HG02840 (cell line): ENCODE results near the gene SNIP1.
"Not testable (repeated sequence)": the region's sequence is repeated elsewhere in the genome, so short reads cannot be mapped to it uniquely, and the experiment has no call there.

ENCODE experiments used
- ATAC-seq: cut with Tn5 transposase; IDR thresholded peaks from one replicate; pipeline ENCODE4 v1.9.1; 2021; ENCODE audit warnings: mild to moderate bottlenecking, moderate library complexity, moderate number of reproducible peaks; ENCODE audit not compliant: unreplicated experiment, low FRiP score

Gene SNIP1

GRCh38 chr1:37559957-37560379, 5.9 kb upstream of the SNIP1 start:
- ATAC-seq = not testable (repeated sequence)

GRCh38 chr1:37559080-37559479, 5.0 kb upstream of the SNIP1 start:
- ATAC-seq = no peak

- no peak for ATAC-seq
These were observed 4.3 kb upstream of the SNIP1 start for GRCh38 chr1:37558411-37558810.

GRCh38 chr1:37557402-37557801, 3.3 kb upstream of the SNIP1 start:
- no peak for ATAC-seq

- ATAC-seq = no peak
These were observed 2.7 kb upstream of the SNIP1 start, which contains the start of gene DNALI1 for GRCh38 chr1:37556712-37557196. Gene DNALI1, plus strand, starts transcription at chr1:37556940. Its CDS starts 55 bp downstream, at chr1:37556995.

GRCh38 chr1:37553598-37553926, 531 bp downstream of the SNIP1 start:
- no peak for ATAC-seq

GRCh38 chr1:37549341-37549740, 4.8 kb downstream of the SNIP1 start:
- ATAC-seq = no peak

GRCh38 chr1:37545019-37545418, 9.1 kb downstream of the SNIP1 start:
- no peak for ATAC-seq

- ATAC-seq = no peak
These were observed 9.6 kb downstream of the SNIP1 start for GRCh38 chr1:37544530-37544929.

GRCh38 chr1:37540036-37540785, 13.9 kb downstream of the SNIP1 start:
- ATAC-seq = no peak

GRCh38 chr1:37539154-37539553, 14.9 kb downstream of the SNIP1 start:
- not testable (repeated sequence) for ATAC-seq

- ATAC-seq = no peak
These were observed 16.7 kb downstream of the SNIP1 start for GRCh38 chr1:37537378-37537777.

- no peak for ATAC-seq
These were observed 20.6 kb downstream of the SNIP1 start for GRCh38 chr1:37533317-37534093.

- ATAC-seq = not testable (repeated sequence)
These were observed 21.5 kb downstream of the SNIP1 start for GRCh38 chr1:37532418-37533156.

GRCh38 chr1:37529888-37530287, 24.2 kb downstream of the SNIP1 start:
- not testable (repeated sequence) for ATAC-seq

GRCh38 chr1:37519613-37520012, 34.5 kb downstream of the SNIP1 start:
- ATAC-seq = no peak

GRCh38 chr1:37518929-37519328, 35.2 kb downstream of the SNIP1 start:
- ATAC-seq = not testable (repeated sequence)

GRCh38 chr1:37518241-37518640, 35.9 kb downstream of the SNIP1 start:
- ATAC-seq = not testable (repeated sequence)

GRCh38 chr1:37517569-37517968, 36.5 kb downstream of the SNIP1 start:
- ATAC-seq = no peak

- ATAC-seq = no peak
These were observed 38.7 kb downstream of the SNIP1 start for GRCh38 chr1:37515185-37516034.
